Epithelial cell of prostate (primary cell): ENCODE measurements around the gene INSC.

Source experiments
- DNase-seq: peaks from one replicate; pipeline ENCODE4 v3.0.0-alpha.2; 2011; ENCODE audit warnings: low read depth, low spot score
- H3K27ac ChIP-seq: fragments of 450-650 bp; 2 replicates; pipeline ENCODE4 v1.5.1; 2017; ENCODE audit warnings: mild to moderate bottlenecking

INSC gene

GRCh38 chr11:15144347-15144746 is 29.6 kb downstream of the INSC start:
- no peak for DNase-seq
- no peak overlapping the region for H3K27ac ChIP-seq

GRCh38 chr11:15145151-15145550 is 30.4 kb downstream of the INSC start:
- no peak for DNase-seq
- H3K27ac ChIP-seq, result peak overlapping the region; percentile 63

- H3K27ac ChIP-seq, result peak overlapping the region; percentile 63
- DNase-seq, result peak; percentile 44
Measured at GRCh38 chr11:15145615-15146014, 30.9 kb downstream of the INSC start.

GRCh38 chr11:15146271-15147003 is 31.7 kb downstream of the INSC start:
- DNase-seq, result no peak
- peak overlapping the region; percentile 63 for H3K27ac ChIP-seq

DNA sequence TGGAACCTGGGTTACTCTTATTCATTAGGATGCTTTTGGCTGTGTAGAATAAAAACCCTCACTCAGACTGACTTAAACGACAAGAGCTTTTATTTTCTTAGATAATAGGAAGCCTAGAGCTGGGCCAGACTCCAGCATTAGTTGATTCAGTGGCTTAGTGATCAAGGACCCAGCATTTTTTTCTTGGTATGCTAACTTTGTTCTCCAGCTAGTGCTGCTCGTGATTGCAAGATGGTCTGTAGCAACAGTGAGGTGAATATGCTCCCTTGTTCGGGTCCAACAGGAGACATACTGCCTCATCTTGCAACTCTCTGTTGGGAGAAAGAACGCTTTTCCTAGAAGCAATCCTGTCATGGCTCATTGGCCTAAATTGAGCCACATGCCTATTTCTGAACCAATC is 33.4 kb downstream of the INSC start:
- no peak overlapping the region for H3K27ac ChIP-seq
- no peak for DNase-seq

- no peak for DNase-seq
Measured at GRCh38 chr11:15149050-15149449, 34.3 kb downstream of the INSC start.

GRCh38 chr11:15150507-15150906 is 35.8 kb downstream of the INSC start:
- no peak overlapping the region for H3K27ac ChIP-seq
- DNase-seq, result no peak

More at GRCh38 chr11:15149050-15149449, 34.3 kb downstream of the INSC start:
- H3K27ac ChIP-seq, result no peak overlapping the region

DNA sequence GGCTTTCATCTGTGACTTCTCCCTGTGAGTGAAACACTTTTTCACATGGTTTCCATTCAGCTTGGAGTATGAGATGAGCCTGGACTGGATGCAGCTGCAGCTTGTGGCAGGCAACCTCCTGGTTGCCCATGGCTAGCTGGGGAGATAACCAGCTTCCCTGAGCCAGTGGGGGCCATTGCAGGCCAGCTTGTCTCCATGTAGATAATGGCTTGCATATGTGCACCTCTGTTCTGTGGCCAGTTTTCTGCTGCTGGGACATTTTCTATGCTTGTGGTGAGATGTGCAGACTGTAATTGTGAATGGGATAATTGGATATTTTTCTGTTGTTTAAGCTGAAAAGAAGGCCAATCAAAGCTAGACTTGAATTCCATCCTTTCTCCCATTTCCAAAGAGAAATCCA is 38.5 kb downstream of the INSC start:
- DNase-seq, result no peak
- no peak overlapping the region for H3K27ac ChIP-seq

- peak; percentile 75 for DNase-seq
- H3K27ac ChIP-seq, result peak overlapping the region; percentile 85
Measured at GRCh38 chr11:15157181-15157580, 42.5 kb downstream of the INSC start.

DNA sequence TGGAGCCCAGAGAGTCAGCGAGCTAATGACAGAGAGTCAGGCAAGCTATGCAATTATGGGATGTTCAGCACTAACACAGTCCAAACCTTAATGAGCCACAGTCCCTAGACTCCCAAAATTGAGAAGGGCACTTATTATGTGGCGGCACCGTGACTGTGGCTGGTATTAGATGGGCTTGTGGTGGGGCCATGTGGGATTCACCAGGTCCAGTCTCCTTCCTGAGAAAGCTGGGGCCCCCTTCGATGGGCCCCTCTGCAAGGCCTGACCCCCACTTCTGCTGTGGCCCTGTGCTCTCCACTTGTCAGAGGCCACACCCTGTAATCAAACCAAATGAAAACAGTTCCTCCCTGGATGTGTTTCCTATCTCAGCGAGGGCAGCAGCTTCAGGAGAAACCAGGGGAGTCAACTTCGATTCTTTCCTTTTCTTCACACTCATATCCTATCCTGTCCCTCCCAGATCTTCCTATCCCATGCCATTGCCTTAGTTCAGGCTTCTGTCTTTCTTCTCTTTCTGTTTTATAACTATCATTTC is 42.9 kb downstream of the INSC start:
- no peak for DNase-seq
- H3K27ac ChIP-seq, result peak overlapping the region; percentile 85

DNA sequence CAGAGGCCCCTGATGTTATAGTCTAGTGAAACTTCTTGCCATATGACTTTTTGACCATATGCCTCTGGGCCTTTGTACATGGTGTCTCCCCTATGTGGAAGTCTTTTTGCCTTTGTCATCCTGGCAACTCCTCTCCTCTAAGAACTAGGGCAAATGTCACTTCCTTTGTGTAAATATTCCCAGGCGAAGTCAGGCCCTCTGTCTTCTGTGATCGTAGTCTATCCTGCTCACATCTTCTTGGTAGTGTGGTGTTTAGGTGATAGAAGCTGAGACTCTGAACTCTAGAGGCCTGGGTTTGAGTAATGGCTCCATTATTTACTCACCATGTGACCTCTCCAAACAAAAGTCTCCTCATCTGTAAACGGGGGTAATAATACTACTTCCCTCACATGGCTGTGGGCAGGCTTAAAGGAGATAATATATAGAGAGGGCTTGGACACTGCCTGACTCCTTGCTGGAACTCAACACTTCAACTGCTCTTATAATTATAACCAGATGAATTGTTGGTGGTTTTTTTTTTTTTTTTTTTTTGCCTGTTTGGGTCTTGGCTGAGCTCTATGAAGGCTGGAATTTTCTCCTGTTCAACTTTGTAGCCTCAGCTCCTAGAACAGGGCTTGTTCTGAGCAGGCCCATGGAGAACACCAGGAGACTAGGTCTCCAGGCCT is 43.8 kb downstream of the INSC start:
- peak overlapping the region; percentile 85 for H3K27ac ChIP-seq

DNA sequence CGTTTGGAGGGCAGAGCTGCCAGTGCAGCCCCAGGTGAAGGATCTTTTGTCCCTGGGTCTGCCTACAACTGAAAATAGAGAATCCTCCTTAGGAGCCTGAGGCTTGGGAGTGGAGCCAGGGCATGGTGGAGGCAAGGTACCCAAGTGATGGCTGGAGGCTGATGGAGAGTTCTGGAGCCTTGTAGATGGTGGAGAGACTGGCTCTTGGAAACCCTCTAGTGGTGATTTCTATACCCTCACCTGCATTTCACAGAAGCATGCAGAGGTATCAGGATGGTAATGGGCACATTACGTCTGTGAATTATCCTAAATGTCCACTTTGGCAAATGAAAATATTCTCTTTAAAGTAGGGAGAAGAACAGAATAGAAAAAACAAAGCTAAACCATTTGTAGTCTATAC is 44.4 kb downstream of the INSC start:
- DNase-seq, result no peak
- peak overlapping the region; percentile 85 for H3K27ac ChIP-seq

More for the DNA sequence above, 43.8 kb downstream of the INSC start:
- no peak for DNase-seq

DNA sequence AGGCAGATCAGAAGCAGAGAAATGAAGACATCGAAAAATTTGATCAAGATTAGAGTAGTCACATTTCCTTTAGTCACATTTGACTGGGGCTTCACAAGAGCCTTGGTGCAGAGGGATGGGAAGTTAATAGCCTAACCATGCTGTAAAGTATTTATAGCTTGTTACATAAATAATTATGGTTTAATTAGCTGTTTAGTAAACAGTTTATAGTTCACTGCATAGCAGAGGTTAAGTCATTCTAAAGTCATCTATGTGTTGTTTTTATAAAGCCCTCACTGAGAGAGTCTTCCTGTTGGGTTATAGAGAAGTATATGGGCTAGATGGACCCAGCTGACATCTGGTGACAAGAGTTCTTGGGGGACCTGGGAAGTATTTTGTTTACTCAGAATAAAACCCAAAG is 47.1 kb downstream of the INSC start:
- H3K27ac ChIP-seq, result no peak overlapping the region
- DNase-seq, result no peak

- DNase-seq, result no peak
- no peak overlapping the region for H3K27ac ChIP-seq
Measured at GRCh38 chr11:15163136-15163535, 48.4 kb downstream of the INSC start.

- no peak overlapping the region for H3K27ac ChIP-seq
- DNase-seq, result no peak
Measured at GRCh38 chr11:15166204-15166603, 51.5 kb downstream of the INSC start.

DNA sequence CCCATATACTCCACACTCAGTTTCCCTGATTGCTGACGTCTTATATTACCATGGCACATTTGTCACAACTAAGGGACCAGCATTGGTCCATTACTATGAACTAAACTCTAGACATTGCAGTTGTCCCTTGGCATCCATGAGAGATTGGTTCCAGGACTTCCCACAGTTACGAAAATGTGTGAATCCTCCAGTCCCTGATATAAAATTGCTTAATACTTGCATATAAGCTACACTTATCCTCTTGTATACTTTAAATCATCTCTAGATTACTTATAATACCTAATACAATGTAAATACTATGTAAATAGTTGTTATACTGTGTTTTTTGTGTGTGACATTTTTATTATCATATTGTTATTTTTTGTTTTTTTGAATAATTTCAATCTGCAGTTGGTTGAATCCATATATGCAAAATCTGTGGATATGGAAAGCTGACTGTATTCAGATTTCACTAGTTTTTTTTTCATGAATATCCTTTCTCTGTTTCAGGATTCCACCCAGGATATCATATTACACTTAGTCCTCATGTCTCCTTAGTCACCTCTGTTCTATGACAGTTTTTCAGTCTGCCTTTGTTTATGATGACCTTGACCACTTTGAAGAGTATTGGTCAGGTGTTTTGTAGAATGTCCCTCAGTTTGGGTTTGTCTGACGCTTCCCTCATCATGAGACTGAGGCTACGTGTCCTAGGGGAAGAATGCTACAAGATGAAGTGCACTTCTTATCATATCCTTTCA is 55.3 kb downstream of the INSC start:
- DNase-seq, result no peak

GRCh38 chr11:15170698-15171097 is 56.0 kb downstream of the INSC start:
- H3K27ac ChIP-seq, result no peak overlapping the region
- DNase-seq, result no peak

More for the DNA sequence above, 55.3 kb downstream of the INSC start:
- H3K27ac ChIP-seq, result no peak overlapping the region

GRCh38 chr11:15171956-15172355 is 57.2 kb downstream of the INSC start:
- DNase-seq, result no peak
- H3K27ac ChIP-seq, result no peak overlapping the region

GRCh38 chr11:15175831-15176230 is 61.1 kb downstream of the INSC start:
- H3K27ac ChIP-seq, result no peak overlapping the region
- no peak for DNase-seq

- H3K27ac ChIP-seq, result no peak overlapping the region
- DNase-seq, result no peak
Measured at GRCh38 chr11:15176646-15177163, 62.0 kb downstream of the INSC start.

- DNase-seq, result no peak
- H3K27ac ChIP-seq, result no peak overlapping the region
Measured at GRCh38 chr11:15177491-15177890, 62.8 kb downstream of the INSC start.
